Measurements from ENCODE around the gene RCE1.

DNA sequence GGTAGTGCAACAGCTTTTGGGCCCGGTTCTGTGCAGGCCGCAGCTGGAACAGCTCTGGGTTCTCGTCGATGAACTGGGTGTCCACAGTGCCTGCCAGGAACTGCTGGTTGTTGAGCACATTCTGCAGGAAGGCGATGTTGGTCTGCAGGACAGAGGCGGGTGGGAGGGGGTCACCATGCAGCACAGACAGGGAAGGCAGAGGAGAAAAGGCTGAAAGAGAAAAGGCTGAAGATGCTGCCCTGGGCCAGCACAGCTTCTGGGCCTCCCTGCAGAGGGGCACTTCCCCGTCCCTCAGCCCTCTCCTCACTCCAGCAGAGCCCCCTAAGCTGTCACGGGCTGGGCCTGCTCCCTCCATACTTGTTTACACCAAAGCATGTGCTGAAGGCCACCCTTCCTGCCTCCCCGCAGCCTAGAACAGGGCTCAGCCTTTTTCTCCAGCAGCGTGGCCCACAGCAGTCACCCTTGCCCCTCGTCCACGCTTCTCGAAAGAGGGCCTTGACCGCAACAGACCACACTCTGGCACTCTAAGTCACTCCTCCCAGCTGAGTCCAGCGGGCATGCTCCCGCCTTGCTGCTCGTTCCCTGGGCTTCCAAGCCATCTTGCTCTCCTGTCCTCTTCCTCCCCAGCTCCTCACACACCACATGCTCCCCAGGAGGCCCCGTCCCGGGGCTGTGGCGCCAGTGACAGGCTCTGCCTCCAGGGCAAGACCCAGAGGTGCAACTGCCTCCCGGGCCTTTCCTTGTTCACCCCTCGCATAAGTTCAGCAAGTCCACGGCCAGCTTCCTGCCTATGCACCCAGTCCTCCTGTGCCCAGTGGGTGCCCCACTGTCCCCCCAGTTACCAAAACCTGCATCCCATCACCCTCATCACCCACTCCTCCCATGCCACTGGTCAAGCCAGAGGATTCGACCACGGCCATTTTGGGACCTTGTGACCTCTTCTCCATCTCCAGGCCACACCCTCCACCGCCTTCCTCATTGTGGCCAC is 10.3 kb downstream of the RCE1 start:
- TF ChIP-seq EZH2 (IDR thresholded peaks at IDR 0.05) (no peak), POLR2AphosphoS5 (IDR thresholded peaks at IDR 0.05; ENCODE audit: borderline replicate concordance, low read depth, low read length) (no peak), FOXP2 (optimal IDR thresholded peaks at IDR 0.05; ENCODE audit: control extremely low read depth, extremely low read length, insufficient read depth) (no peak)

All from SK-N-MC (cell line).